Panc1 (cell line): Measurements from ENCODE around the gene CCDC158.

ENCODE experiments used
- POLR2AphosphoS5 ChIP-seq: IDR thresholded peaks from 2 replicates; pipeline ENCODE4 v1.6.1; 2012; ENCODE audit warnings: mild to moderate bottlenecking, low read depth, low read length, moderate library complexity
- REST ChIP-seq, 2 experiments: IDR thresholded peaks; 2 replicates each; pipeline ENCODE4 v1.6.1; 2011 to 2012; ENCODE audit warnings: low read depth in 2 of 2, control low read depth in 1 of 2, low read length in 1 of 2, mild to moderate bottlenecking in 1 of 2, moderate library complexity in 1 of 2; ENCODE audit not compliant: insufficient read depth in 1 of 2
- SIN3A ChIP-seq: IDR thresholded peaks from 2 replicates; pipeline ENCODE4 v1.6.1; 2012; ENCODE audit warnings: low read depth, mild to moderate bottlenecking, low read length, moderate library complexity, borderline replicate concordance; ENCODE audit not compliant: insufficient read depth
- TCF7L2 ChIP-seq: IDR thresholded peaks from 2 replicates; pipeline ENCODE4 v1.6.1; 2011; ENCODE audit warnings: mild to moderate bottlenecking, low read depth, low read length, inconsistent platforms
- TF ChIP-seq, protein P1 (sequence below): fragments of 450-650 bp; IDR thresholded peaks from 2 replicates; pipeline ENCODE4 v1.5.1; 2017; ENCODE audit warnings: mild to moderate bottlenecking

GRCh38 chr4:76266627-76267026, 154.3 kb downstream of the CCDC158 start:
- TF ChIP-seq, protein P1, sequence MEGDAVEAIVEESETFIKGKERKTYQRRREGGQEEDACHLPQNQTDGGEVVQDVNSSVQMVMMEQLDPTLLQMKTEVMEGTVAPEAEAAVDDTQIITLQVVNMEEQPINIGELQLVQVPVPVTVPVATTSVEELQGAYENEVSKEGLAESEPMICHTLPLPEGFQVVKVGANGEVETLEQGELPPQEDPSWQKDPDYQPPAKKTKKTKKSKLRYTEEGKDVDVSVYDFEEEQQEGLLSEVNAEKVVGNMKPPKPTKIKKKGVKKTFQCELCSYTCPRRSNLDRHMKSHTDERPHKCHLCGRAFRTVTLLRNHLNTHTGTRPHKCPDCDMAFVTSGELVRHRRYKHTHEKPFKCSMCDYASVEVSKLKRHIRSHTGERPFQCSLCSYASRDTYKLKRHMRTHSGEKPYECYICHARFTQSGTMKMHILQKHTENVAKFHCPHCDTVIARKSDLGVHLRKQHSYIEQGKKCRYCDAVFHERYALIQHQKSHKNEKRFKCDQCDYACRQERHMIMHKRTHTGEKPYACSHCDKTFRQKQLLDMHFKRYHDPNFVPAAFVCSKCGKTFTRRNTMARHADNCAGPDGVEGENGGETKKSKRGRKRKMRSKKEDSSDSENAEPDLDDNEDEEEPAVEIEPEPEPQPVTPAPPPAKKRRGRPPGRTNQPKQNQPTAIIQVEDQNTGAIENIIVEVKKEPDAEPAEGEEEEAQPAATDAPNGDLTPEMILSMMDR = no peak
- TF ChIP-seq POLR2AphosphoS5 (no peak), SIN3A (no peak), TCF7L2 (no peak), REST (IDR thresholded peaks at IDR 0.05; ENCODE audit: insufficient read depth in 1 of 2, low read depth in 2 of 2, low read length in 1 of 2) (no peak)
